LoVo (cell line): ENCODE measurements around the gene PDE4D.

Experiments used
- DNase-seq: peaks from one replicate; pipeline ENCODE4 v3.0.0-alpha.2; 2016; ENCODE audit warnings: low spot score

Gene PDE4D

DNA sequence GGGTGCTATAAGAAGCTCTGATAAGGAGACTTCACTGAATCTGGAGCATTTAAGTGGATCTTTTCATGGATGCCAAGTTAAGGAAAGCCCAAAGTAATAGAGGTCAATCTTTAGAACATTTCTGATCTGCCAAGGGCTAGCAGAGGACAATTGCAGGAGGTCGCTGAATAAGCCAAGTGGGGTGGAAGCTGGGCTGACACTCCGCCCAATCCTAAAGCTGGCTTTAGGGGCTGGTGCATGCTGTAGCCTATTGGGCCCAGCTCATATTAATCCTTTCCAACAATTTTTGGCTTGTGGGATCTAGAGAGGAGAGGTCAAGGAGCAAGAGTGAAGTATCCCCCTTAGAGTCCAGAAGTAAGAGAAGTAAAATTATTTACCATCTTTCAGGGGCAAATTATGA, 784.1 kb downstream of the PDE4D start:
- DNase-seq: no peak

DNA sequence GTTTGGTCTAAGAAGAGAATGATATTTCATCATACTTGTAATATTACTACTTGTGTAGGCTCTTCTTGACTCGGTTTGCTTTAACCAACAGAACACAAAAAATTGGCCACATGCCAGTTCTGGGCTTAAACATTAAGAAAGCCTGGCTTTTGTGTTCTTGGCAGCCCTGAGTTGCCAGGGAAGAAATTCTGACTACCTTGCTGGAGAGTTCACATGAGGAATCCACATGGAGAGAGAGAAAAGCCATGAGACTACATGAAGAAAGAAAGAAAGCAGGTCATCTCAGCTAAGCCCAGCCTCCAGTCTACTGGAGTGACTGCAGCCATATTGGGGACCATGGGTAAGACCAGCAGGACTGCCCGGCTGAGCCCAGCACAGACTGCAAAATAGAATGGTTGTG, 785.8 kb downstream of the PDE4D start:
- DNase-seq: no peak

DNA sequence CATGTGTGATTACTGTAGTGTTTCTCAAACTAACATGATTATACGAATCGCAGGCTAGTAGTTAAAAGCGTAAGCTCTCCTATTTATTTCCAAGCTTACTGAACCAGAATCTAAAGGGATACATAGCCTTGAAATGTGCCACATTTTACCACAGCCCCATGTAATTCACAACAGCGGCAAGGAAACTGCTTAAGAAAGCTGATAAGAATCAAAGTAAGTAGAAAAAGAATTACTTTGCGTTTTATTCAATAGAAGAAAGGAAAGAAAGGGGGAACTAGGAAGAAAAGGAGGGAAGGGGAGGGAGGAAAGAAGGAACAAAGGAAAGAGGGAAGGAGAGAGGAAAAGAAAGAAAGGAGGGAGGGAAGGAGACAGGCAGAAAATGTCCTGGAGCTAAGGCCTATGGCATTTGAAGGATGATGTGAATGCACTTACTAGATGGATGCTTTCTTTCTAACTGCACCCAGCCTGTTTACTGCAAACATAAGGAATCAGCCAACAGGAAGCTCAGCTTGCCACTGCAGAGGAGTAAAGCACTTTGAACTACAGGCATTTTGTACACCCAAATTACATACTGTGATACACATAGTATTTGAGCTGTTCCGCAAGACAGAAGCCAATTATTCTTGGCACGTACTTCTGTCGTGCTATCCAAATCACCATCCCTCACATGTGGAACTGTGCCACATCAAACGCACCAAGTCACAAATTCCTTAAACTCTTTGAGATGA, 789.0 kb downstream of the PDE4D start:
- DNase-seq: no peak

DNA sequence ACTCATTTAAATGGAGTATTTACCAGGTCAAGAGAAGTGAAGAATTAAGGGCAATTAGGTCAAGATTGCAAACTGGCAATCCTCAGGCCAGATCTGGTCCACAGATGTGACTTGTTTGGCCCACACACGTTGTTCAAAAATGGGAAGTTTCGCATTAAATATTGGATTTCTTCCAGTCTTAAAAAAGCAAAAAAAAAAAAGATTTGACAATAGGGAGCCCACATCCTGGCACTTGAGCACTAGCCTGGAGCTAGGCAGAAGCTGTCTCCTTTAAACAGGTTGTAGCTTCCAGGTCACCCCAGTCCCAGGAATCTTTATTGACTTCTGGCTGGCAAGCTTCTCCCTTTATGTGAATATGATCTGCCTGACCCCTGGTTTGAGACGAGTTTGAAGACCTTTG, 790.2 kb downstream of the PDE4D start:
- no peak for DNase-seq

DNA sequence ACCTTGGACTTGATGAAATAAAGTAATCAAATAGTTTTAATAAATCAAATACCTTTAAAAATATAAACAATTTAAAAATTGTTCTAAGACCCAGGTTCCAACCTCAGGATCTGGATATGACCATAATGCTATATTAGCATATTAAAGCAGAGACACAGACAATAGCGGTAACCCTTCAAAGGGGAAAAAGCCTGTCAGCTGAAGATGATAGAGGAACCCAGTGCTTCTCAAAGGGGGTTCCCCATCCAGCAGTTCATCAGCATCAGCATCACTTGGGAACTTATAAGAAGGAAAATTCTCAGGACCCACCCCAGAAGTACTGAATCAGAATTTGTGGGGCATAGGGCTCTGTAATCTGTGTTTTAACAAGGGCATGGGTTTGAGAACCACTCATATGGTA, 791.1 kb downstream of the PDE4D start:
- DNase-seq: no peak

DNA sequence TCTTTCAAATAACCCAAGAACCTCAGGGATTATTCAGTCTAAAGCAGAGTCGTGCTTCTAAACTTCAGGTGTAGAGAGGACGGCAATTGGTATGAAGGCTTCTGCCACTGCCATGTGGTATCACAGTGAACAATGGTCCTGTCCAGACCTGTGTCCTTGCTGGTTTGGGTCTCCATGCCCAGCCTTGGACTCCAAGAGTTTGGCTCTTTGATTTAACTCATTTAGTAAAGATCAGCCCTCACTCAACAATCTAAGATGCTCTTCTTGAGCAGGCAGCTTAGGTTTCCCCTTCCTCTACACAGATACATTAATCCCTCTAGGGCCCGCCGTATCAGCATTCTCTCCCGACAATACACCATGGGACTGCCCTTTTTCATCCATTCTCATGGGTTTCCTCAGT, 792.7 kb downstream of the PDE4D start:
- no peak for DNase-seq

DNA sequence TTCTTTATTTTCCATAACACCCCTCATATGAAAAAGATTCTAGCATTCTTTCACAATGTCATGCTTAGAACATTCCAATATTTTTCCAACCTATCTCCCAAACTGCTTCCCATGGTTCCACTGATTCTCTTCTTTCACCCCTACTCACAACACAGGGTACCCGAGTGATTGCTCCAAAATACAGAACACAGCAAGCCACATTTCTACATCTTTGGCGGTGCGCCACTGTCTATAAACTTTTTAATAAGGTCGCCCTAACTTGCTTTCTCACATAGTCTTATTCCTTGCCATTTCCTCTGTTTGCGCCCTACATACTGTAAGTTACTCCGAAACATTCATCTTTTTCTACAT, 793.6 kb downstream of the PDE4D start:
- no peak for DNase-seq

DNA sequence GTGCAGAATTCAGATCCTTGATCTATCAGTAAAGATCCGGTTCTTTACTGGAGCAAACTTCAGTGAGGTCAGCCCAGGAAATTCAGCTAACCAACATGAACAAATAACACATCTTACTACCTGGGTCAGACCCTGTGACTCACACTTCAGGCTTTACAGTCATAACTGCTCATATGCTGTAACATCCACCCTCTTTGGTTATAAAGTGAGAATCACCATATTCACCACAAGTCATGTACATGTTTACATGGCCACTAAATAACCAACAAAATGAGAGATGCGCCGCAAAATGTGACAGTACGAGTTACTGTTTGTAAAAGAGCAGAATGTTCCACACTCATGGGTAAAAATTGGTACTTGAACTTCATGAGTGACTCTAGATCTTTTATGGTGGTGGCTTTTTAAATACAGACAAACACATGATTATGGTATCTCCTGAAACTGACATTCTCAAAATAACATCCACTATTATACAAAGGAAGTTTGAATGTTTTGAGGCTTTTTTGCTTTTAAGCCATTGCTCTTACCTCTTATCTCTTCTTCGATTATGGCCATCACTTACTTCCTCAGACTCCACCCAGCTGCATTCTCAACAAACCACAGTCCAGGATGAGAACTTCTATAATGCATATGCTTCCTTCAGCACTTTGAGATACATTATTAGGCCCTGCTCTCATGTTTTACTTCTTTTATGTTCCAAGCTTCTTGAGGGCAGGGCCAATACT, 794.1 kb downstream of the PDE4D start:
- DNase-seq: peak; percentile 52

DNA sequence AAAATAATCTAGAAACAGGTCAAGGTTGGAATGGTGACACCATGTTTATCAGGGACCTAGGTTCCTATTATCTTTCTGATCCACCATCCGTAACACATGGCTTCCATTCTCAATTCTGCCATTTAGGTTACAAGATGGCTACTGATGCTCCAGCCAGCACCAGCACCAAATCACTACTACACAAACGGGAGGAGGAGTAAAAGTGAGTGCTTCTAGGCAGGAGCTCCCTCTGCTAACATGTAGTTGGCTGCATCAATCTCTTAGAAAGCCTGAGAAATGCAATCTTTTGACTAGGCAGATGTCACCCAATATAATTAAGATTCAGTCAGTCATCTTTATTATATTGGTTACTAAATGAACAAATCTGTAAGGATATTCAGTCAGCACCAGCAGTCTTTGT, 794.8 kb downstream of the PDE4D start:
- no peak for DNase-seq

DNA sequence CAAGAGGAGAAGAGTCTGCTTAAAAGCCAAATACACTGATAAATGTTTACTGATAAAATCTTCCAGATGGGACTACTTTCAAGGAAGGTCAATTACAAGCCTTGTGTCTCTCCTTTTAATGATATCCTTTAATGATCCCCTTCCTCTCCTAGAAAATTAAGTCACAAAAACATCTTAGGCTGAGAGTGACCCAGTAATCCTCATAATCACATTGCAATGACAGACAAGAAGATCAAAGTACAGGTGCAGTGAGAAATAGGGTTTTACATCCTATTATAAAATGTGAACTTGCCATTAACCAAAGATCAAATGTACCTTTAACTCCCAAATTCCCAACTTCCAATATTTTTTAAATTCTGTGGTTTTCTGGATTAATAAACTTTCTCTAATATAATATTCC, 795.8 kb downstream of the PDE4D start:
- no peak for DNase-seq

DNA sequence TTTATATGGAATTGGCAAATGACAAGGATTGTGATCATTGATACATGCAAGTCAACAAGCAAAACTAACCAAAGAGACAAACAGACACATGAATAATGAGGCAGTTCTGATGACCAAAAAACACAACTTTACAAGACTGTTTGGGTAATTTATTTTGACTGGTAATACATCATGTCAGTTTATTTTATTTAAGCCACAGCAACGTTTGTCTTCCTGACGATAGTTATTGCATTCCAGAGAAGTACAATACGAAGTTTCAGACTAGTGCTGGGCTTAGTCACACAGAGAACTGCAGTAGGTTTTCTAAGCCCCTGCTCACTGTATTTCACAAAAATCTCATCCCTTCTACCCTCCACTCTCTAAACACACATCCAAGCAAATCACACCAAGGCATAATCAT, 796.4 kb downstream of the PDE4D start:
- no peak for DNase-seq

DNA sequence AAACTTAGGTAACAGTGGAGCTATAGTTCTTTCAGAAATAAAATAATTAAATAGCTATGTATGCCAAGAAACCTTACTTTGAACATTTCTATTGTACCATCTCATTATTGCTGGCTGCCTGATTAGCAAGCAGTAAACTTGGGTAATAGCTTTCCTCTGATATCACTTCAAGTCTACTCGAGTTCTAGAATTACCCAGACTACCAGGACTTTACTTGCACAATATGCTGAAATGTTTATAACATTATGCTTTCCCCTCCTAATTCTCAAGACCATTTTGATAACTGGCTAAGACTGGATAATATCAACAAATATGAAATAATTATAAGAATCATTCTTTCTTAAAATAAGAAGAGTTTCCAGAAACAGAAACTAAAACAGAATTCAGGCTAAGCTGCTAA, 798.0 kb downstream of the PDE4D start:
- DNase-seq: no peak

DNA sequence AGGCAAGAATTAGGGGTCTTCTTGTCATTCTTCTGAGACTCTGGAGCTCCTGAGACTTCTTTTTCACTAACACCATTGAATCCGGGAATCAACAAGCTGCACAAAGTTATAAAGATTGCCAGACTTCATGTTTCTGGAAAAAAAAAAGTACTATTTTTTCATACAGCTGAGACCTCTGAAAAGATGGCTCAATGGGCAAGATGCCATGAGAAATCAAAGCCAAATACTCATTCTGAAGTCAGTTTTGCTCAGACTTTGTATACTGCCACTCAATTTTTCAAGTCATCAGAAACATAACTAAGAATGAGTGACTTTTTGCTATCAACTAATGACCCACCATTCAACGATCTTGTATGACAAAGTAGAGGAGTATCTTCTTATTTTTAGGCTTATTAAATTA, 798.7 kb downstream of the PDE4D start:
- DNase-seq: no peak

DNA sequence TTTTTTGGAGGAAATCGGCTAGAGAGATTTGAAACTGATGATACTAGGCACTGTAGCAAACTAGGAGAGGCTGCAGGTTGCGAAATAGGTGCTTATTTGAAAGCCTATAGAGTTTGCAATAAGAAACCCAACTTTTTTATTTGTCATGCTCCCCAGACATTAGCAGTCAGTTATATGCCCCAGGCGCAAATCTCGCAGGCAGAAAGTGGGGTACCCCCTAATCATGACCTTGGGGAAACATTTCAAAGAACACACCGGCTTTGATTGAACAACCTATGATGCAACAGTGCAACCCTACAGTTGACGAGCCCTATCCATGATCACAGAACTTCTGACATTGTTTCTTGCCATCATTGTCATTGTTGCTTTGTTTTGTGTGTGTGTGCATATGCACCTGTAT, 800.2 kb downstream of the PDE4D start:
- peak; percentile 19 for DNase-seq

DNA sequence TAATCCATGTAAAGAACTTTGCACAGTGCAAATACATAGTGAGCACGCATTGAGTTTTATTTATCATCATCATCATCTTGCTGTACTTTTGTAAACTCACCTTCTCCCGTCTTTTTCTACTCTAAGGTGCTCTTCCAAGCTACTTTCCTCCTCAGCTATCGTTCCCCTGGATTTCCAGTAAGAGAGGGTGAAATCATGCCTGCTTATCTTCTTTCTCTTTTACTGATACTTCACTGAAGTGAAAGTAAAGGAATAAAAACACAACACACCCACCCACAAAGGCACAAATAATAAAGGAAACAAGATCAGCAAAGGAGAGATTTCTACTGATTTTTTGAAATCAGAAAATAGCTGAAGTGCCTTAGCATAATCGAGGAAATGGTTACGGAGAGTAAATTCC, 800.8 kb downstream of the PDE4D start:
- no peak for DNase-seq

DNA sequence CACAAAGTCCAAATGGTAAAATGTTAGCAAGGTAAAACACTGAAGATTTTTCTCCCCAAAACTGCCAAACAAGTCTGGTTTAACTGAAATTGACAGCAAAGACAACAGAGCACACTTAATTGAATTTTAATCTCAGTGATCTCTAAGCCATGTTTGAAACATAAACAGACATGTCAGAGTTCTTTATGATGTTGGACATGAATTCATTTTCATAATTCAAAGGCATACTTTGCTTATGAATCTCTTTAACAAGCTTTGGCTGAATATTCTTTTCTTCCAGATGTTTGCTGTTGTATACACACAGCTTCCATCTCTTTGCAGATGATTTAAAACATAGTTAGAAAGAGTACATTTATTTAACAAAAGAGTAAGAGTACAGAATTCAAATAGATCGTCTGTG, 801.6 kb downstream of the PDE4D start:
- no peak for DNase-seq

DNA sequence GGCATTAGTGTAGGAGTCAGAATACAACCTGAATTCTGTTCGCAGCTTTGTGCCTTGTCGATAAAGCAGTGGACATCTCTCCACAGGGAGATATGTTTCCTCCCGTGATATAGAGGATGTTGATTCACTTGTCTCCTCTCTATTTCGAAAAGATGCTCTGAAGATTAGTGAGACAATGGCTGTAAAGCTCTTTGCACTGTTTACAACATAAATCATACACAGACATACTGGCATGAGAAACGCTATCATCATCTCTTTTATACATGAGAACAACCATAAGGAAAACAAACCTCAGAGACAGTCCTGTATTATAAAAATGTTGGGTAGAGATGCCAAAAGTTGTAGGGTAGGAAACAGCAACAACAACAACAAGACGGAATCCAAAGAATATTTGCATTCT, 803.2 kb downstream of the PDE4D start:
- no peak for DNase-seq

DNA sequence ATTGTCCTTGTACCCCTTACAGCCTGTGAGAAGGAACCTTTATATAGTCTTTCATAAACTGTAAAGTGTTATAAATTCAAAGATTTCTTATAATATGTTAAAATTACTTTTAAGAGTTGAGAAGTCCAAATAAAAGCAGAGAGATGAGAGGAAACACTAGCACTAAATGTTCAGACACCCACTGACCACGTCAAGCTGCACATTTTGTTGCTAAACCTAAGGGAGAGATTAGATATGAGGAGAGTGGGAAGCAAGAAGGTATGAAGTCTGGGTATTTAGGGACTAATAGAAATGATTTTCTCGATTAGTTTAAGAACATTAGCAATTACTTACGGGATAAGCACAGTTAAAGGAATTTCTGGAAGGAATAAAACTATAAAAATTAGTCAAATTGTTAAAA, 803.8 kb downstream of the PDE4D start:
- DNase-seq: no peak

DNA sequence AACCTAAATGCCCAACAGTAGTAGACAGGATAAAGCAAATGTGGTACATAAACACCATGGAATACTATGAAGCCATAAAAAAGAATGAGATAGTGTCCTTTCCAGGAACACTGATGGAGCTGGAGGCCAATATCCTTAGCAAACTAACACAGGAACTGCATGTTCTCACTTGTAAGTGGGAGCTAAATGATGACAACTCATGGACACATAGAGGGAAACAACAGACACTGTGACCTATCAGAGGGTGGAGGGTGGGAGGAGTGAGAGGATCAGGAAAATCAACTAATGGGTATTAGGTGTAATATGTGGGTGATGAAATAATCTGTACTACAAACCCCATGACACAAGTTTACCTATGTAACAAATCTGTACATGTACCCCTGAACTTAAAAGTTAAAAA, 805.0 kb downstream of the PDE4D start:
- DNase-seq: no peak

DNA sequence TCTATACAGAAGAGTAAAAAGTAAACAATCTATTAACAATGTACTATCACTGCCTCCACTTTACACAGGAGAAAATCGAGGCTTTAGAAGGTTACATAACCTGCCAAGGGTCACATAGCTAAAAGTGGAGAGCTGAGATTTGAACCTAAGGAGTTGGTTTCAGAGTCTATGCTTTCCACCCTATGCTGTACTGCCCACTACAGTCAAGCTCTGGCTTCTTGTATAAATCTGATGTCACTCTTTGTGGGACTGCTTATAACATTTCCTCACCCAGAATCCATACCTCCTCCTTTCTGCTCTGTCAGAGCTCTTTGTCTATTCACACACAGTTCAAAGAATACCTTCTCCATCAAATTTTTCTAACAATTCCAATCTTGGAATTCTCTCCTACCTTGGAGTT, 807.5 kb downstream of the PDE4D start:
- DNase-seq: no peak

DNA sequence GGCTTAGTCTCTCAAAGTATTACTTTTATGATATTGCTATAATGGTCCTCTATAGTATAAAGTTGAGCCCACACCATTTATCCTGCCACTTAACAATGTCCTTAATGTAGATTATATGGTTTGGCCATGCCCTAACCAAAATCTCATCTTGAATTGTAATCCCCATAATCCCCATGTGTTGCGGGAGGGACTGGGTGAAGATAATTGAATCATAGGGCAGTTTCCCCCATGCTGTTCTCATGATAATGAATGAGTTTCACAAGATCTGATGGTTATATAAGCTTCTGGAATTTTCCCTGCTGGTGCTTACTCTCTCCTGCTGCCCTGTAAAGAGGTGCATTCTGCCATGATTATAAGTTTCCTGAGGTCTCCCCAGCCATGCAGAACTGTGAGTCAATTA, 811.8 kb downstream of the PDE4D start:
- DNase-seq: no peak

DNA sequence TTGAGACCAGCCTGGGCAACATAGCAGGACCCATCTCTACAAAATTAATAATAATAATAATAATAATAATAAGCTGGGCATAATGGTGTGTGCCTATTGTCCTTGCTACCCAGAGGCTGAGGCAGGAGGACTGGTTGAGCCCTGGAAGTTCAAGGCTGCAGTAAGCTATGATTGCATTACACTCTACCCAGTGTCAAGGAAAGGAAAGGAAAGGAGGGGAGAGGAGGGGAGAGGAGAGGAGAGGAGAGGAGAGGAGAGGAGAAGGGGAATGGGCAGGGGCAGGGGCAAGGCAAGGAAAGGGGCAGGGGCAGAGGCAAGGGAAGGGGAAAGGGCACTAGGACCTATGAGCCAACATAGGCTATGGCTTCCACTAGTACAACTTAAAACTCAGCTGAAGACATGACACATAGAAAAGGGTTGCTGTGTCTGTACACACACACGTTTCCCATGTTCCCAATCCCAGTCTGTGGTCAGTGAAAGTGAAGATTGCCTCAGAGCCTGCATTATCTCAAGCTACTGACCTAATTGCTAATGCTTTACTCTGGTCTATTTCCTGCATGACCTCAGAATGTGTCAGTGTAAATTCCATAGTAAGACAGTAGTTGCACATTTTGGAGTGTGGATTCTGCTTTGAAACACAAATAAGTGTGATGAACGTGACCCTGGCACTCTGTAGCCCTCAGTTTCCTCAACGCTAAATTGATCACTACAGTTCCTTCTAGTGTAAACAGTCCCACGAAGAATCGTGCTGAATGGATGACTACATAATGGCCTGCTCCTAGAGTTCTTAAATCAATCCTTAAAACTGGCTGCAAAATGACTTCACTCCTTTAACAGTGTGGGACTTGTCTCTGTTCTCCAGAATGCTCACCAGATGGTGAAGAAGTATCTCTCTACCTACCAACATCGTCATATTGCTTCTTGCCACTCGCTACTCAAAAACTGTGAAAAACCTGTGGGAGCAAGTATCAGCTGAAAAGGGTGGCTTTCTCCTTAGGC, 813.6 kb downstream of the PDE4D start:
- DNase-seq: no peak
